NCI-H2227 treated with DMSO at 0.1 percent for 48 hours (cell line): ENCODE data around the gene ATP1B1.
"Not testable (repeated sequence)": the region's sequence is repeated elsewhere in the genome, so short reads cannot be mapped to it uniquely, and the experiment has no call there.

Source experiments
- DNase-seq: peaks from one replicate; lab custom pipeline; 2025; lab: John Stamatoyannopoulos, UW

ATP1B1 gene

DNA sequence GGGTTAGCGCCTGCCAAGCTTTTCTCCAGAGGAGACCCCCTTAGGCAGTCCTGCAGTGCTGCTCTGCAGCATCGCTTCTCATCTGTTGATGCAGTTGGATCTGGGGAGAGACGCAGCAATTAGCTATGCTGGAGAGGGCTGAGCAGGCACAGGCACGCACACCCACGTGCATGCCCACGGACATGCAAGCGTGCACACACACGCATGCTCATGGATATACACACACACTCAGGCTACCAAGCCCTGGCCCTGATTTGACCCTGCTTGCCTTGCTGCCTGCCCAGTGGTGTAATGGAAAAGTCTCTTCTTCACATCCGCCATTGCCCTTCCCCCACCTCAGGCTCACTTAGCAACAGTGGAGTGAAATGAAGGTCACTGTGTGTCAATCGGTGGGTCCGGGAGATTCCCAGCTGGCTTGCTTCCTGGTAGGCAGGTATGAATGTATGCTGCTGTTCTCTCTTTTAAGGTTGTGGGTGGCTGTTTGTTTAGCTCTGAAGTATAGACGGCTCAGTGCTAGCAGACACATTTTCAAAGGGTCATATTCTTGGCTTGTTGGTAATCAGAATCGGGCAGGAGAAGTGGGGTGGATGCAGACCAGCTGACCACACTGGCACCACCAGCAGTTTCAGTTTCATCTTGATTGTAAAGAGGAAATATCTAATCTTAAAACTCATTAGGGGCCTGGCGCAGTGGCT is 9.5 kb downstream of the ATP1B1 start:
- peak; percentile 48 for DNase-seq

DNA sequence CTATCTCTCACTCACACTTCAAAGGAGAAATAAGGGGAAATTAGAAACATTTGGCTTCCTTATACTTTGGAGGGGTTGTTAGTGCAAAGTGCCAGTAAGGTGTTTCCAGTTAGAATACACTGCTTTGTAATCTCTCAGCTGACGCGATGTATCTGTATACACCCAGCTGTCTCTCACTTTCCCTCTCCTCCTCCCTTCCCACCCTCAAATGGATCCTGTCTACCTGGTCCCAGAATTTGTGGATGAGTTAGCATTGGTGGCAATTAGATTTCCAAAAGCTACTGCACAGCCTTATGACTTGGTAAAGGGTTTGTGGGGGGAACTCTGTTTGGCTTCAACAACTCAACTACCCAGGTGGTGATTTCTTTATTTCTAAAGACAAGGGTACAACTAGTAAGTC is 10.5 kb downstream of the ATP1B1 start:
- no peak for DNase-seq

DNA sequence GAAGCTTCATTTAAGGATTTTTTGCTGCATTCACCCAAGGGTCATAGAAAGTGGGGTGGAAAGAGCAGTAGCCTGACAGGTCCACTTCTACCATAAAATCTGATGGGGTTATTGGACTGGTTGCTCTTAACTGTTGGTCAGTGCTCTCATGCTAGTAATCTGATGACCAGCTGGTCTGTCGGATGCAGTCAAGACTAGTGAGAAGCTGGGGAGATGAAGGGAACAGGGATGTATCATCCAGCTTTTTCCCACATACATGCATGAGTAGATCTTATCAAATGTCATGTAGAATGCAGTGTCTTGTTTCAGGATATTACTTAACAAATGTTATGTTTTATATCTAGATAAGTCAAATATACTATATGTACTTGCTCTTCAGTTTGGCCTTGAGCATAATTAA is 11.1 kb downstream of the ATP1B1 start:
- DNase-seq = no peak

DNA sequence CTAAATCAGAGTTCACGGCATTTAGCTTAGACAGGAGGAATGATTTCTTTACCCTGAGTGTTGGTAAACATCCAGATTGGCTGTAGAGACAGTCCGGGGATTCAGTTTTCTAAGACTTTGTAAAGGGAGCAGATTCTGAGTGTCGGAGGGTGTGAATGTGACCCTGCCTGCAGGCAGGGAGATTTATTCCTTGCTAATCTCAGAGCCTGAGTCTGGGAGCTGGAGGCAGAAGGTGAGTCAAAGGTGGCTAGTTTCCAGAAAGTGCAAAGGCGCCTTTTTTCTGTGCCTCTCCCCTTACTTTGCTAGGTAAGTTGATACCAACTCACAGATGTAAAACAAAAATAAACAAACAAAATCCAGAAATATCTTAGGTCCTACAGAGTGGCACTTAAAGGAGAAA is 11.7 kb downstream of the ATP1B1 start:
- DNase-seq = no peak

DNA sequence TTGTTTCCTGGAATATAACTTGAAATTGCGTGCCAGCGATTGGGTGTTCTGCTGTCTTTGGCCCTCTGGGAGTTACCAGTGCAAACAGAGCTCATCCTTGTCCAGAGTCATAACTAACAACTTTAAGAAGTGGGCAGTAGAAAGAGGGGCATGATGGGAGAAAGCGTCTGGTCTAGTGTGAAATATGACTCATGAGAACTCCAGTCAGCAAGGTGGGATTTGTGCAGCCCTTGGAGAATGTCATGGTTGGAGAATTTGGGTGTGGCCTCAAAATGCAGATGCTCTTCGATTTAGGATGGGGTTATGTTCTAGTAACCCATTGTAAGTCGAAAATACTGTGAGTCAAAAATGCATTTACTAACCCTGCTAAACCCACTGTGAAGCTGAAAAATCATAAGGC is 12.9 kb downstream of the ATP1B1 start:
- DNase-seq = no peak

DNA sequence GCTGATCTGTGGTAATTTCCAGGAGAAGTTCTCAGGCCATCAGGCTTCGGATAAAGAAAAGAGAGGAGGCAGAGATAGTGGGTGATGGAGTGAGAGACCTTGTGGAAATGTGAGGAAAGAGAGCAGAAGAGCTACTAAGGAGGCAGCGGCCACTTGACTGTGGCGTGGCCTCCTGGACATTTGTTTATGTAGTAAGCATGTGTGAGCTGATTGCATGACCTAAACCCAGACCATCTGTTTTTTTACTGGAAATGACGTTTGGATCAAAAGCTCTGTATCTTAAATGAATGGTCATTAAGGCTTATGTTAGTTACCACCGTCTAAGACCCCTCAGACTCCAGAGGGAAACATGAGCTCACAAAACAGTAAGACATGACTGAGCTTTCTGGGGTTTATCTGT is 13.6 kb downstream of the ATP1B1 start:
- no peak for DNase-seq

DNA sequence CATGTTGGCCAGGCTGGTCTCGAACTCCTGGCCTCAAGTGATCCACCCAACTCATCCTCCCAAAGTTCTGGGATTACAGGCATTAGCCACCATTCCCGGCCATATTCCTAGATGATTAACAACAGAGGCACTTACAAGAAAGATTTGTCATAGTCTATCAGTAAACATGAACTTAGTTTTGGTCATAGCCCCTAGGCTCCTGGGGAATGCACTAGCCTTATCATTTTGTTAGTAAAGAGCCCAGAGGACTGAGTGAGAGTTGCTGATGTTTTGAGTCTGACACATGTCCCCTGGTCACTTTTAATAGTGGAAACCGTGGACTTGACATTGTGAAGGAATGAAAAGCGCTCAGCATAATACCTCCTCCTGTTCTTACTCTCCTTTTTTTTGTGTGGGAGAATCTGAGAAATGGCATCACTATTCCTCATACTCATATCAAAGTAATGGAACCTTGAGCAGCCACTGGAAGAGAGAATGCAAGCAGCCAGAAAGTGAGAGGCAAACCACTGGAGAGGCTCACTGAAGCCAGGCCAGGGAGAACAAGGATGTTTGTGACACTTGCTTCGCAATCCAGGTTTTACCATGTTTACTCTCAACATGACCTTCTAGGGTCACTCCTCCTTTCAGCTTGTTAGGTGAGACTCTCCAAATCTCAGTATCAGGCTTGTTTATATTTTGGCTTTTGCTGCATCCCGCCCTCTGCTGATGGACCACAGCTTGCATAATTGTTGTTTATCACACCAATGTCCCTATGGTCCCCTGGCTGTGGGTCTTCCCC is 14.8 kb downstream of the ATP1B1 start:
- DNase-seq = no peak

DNA sequence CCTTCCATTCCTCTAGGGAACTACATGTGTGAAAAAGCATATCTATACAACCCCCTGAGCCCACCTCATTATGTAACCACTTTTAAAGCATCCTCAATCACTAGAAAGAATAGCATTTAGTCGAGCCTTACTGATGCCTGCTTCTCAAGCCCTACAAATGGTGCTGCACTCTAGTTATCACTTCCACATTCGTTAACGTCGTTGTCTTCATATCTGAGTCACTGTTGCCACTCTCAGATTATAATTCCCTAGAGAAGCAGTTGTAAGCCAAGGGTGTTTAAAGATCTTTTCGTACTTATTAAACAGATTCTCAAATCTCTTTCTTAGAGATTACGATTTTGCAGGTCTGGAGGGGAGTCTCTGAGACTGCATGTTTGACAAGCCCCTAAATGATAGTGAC is 16.5 kb downstream of the ATP1B1 start:
- no peak for DNase-seq

DNA sequence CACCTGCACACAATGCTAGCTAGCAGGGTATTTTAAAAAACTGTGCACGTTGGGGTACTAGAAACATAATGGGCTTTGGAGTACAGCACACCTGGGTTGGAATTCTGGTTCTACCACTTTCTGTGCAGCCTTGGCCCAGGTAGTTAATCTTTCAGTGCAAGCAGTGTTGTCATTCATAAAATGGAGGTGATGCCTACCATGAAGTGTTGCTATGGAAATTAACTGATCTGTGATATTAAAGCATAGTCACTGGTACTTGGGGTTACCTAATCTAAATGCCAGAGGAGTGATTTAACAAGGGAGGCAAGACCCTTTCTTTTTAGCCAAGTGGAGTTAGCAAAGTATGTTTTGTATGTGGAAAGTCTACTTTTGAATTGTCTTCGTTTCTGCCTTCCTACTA is 18.0 kb downstream of the ATP1B1 start:
- DNase-seq = no peak

DNA sequence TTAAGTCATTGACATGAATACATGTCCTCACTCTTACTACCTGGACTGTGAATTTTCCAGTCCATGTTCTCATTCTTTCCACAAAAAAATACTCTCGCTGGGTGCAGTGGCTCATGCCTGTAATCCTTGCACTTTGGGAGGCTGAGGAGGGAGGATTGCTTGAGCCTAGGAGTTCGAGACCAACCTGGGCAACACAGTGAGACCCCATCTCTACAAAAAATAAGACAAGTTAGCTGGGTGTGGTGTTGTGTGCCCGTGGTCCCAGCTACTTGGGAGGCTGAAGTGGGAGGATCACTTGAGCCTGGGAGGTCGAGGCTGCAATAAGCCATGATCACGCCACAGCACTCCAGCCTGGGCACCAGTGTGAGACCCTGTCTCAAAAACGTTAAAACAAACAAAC is 19.1 kb downstream of the ATP1B1 start:
- DNase-seq = not testable (repeated sequence)

DNA sequence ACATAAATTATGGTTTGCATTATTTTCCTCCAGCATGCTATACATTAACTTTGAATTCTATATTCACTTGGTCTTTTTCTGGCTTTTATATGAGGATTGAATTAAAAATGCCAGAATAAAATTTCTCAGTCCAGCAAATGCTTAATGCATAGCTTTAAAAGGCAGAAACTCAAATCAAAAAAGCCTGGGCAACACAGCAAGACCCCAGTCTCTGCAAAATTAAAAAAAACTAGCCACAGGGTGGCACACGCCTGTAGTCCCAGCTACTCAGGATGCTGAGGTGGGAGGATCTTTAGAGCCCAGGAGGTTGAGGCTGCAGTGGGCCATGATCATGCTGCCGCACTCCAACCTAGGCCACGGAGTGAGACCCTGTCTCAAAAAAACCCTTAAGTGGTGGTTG is 19.8 kb downstream of the ATP1B1 start:
- DNase-seq = no peak

DNA sequence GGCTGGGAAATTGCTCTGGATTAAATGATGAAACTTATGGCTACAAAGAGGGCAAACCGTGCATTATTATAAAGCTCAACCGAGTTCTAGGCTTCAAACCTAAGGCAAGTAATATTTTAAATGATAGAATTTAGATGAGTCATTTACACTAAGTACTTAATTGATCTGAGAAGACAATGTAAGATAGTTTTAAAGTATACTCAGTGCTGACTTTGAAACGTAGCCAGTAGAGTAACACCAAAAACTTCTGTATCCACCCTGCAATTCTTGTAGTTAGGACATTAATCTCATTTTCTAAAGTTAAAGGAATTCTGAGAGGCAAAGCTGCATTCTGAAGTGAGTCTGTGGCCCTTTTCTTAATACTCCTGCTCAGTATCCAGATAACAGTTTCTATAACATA is 20.8 kb downstream of the ATP1B1 start:
- DNase-seq = no peak

DNA sequence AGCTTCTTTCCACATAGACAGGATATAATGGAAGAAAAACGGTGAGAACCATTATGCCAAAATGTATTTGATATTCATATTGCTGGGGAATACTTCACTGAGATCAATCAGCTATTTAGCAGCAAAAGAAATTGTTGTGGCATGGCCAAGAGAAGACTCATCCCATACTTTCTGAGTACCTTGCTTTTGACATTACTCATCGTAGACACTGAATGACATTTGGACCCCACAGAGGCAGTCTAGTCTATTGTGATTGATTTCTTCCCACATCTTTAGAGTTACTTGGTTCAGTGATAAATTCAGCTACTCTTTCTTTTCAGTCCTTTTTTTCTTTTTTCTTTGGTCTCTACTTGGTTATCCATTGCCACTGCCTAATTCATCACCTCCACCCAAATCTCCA is 22.1 kb downstream of the ATP1B1 start:
- no peak for DNase-seq

DNA sequence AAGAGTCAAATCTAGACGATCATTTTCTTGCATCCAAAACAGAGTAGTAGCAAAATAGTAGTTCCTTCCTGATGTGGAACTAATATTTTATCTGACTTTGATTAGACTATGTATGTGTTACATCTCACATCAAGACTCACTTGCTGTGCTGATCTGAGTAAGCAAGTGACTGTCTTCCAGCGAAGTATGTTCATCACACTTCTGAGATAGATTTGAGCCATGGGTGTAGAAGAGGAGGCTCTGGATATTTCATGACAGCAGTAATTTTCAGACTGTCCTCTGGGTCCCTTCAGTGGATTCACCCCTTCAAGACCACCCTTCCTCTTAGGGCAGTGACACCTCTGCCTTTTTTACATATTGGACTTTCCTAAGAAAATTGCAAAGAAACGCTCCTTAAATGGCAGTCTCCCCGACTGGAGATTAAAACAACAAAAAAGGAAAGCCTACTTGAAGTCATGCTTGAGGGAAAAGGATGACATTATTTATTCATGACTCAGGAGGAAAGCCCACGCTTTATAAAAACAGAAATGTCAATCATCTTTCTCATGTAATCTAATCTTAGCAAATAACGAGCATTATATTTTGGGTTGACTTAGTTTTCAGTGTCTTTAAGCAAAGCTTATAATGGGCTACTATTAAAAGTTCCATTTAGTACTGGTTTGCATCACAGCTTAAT is 22.8 kb downstream of the ATP1B1 start:
- no peak for DNase-seq

DNA sequence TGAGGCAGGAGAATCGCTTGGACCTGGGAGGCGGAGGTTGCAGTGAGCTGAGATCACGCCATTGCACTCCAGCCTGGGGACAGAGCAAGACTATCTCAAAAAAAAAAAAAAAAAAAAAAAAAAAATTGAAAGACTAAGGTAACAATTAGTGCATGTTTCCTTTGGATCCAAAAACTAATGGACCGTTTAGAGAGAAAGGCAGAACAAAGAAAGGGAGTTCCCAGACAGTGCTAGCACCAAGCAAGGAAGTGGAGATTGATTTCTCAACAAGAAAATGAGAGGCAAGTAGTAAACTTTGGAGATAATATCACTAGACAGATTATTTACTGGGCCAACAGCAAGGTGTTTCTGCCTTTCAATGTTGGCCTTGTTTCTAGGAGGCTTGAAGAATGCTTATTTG is 24.2 kb downstream of the ATP1B1 start:
- DNase-seq = no peak

DNA sequence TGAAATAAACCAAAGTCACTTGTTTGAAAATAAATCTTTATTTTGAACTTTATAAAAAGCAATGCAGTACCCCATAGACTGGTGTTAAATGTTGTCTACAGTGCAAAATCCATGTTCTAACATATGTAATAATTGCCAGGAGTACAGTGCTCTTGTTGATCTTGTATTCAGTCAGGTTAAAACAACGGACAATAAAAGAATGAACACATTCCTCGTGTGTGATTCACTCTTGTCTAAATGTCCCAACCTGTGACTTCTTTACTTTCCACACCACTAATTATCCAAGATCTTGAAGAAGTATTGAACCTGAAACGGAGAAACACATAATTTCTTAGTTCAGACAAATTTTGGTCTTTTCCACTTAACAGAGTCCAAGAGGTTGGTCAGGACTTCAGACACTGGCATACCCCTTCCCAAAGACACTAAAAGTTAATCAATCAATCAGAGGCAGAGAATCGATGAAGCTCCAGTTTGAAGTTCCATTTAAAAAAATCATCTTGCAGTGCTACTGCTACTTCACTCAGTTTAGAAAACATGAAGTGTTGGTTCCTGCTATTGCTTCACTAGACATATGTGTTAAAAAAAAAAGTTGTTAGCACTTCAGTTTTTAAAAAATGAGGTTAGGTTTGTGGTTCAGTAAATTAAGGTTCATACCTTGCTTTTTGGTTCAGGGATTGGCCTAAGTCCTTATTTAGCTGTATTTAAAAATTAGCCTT is 26.2 kb downstream of the ATP1B1 start:
- DNase-seq = no peak

DNA sequence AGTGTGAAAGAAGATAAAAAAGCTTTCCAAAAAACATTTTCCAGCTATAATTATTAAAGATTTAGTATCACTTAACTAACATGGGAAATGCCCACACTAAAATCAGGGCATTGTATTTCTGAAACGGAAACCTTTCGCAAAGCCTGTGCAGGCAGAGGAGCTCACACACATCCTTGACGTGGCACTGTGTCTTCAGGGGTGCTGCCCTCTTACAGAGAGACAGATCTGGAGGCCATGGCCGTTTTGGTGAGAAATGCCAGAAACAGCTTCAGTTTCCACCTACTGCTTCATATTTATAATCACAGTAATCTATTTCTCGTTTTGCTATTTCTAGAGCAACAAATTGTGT is 26.7 kb downstream of the ATP1B1 start:
- no peak for DNase-seq

DNA sequence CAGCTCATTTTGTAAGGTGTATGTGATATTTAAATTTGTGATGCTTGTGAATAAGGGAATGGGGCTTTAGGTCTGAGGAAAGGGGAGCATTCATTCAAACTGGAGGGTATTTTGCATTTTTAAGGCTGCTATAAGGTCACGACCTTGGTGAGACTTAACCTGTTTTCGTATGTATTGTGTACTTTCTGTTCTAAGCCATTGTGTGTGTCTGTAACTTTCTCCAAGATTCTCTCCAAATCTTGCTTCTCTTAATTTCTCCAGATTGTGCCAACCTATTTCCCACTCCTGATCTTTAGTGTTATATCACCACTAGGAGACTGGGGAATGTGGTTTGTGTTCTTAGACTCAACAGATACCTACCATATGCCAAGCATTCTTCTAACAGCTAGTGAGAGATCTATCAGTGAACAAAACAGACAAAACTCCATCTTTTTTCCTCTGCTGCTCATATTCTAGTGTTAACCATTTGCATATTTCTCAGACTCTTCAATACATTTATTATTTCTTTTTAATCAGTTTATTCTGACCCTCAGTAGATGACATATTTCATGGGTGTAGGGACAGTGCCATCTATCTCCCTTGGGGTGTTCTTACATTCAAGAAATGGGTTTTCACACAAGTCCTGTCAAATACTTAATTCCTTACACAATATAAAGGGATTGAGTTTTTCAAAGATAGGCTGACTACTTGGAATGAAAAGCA is 27.5 kb downstream of the ATP1B1 start:
- DNase-seq = no peak

DNA sequence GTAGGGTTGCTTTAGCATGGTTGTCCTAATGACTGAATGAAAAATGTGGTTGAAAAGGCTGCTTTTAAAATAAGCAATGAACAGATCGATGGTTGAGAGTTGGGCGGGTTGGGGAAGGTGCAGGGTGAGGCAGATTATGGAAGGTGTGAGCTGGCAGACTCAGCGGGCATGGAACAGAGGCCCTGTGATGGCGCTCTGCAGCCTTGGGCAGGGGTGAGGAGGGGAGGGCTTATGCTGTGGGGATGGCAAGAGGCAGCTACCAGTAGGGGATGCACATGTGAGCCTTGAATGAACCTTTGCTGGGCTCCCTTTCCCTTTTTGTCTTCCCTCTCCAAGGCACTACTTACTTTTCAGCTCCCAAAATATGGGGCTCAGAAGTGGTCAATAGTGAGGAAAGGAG is 30.9 kb downstream of the ATP1B1 start:
- no peak for DNase-seq

DNA sequence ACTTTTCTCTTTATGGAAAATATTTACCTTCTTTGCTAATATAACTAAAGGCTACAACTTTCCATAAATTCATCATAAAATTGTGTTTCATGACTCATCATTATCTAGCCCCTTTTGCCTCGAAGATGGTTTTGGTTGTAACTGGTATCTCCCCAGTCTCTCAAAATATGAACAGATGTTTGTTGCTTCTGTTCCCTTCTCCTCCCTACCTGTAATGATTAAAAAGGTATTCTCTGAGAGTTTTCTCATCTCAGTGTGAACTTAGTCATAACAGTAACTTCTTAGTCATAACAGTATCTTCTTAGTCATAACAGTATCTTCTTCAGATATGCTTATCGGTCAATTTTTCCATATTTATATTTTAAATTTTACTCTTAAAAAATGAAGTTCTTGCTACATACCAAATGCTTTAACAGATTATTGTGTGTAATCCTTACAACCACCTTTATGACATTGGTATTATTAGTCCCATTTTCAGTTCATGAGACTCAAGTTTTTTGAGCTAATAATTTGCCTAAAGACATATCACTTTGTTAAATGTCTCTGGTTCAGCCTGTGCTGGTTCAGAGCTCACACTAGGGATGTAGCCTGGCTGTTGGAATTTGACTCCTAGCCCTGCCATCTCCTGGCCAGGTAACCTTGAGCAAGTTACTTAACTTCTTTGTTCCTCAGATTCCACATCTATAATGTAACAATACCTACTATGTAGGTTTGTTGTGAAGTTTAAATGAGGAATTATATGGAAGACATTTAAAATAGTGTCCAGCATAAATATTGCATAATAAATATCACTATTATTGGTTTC is 32.6 kb downstream of the ATP1B1 start:
- DNase-seq = no peak

DNA sequence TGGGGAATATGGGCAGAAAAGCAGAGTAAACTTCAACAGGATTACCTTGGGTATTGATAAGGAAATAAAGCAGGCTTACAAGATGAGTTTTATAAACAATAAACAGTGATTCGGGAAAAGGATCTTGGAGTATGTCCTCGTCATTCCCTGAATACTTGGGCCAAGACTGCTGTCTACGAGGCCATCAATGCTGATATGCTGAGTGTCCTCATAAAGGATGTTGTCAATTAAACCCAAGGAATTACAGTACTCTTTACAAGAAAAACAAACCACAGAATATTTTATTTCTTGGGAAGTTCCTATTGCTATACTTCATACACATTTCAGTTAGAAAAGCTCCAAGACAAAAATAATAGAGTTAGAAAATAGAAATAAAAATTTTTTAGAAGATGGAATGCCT is 34.9 kb downstream of the ATP1B1 start:
- no peak for DNase-seq
